CD4-positive, alpha-beta T cell treated with Interleukin-2 at 100 ng/mL for 4 hours (primary cell): ENCODE results near the gene PACRG.

Experiments used
- DNase-seq: peaks from one replicate; pipeline ENCODE4 v3.0.0-alpha.2; 2020; ENCODE audit warnings: low spot score

Gene PACRG

DNA sequence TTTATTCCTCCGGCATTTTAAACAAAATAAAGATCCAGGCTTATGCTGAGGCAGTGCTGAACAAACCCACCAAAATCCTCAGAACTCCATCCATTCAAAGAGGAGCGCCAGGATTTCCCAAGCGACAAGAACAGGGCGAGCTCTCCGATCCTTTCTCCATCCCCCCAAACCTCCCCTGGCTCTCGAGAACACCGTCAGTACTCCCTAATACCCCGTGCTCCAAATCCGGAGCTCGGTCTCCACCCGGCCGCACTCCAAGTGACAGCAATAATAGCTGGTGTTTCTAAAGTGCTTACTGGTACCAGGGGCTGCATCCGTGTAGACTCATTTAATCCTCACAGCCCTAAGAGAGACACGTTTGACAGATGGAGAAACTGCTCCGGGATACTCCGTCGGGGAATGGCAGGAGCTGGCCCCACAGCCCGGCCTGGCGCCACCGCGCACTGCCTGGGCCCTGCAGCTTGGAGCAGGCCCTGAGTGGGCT lies 409.7 kb downstream of the PACRG start:
- DNase-seq: no peak

DNA sequence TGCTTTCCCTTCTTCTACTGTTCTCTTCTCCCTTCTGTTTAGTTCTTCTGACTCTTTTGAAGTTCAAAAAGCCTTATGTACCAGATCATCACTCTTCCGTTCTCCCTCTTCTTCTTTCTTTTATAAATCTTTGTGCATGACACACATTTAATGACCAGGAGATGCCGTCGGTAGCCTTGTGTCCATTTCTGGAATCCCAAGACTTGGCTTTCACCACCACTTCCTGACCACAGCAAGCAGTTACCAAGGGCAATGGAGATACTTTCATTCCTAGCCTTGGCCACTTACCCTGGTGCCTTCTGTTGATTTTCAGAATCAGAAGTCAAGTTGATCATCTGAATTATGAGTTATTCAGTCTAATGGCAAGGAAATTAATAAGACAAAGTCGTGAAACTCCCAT lies 418.3 kb downstream of the PACRG start:
- DNase-seq: no peak

GRCh38 chr6:163147994-163148393 lies 420.2 kb downstream of the PACRG start:
- DNase-seq: no peak

- no peak for DNase-seq
These were observed 420.9 kb downstream of the PACRG start for GRCh38 chr6:163148451-163149278.

GRCh38 chr6:163149279-163149848 lies 421.6 kb downstream of the PACRG start:
- no peak for DNase-seq

GRCh38 chr6:163151212-163151611 lies 423.4 kb downstream of the PACRG start:
- DNase-seq: no peak

DNA sequence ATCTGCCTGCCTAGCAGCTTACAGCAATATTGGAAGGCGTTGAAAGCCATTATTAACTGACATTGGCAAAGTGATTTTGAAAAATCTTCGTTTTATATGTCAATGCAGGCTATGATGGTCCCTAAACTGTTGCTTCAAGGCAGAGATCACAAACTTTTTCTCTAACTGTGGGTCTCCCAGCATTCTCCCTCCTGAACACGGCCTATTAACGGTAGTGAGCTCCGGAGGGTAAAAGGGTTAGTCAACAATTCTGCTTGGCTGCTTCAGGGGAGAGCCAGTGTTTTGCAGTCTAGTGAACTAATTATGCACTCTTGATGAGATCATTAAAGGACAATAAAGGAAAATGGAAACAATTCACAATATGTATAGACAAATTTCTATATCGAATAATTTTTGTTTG lies 424.9 kb downstream of the PACRG start:
- DNase-seq: no peak

DNA sequence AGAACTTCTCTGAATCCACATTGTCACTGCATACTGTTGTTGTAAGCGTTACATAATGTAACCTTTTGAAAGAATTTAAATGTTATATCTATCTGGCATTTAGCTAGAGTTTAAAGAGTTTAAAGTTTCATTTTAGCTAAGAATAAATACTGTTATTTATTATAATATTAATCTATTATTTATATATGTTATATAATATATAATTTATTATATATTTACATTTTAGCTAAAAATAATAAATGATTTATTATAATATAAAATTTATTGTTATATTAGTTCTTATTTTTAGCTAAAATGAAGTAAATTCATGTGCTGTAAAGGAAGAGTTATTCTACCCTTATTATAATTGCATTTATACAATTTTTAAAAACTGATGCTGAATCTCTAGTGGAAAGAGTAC lies 431.3 kb downstream of the PACRG start:
- DNase-seq: no peak

- no peak for DNase-seq
These were observed 431.9 kb downstream of the PACRG start for GRCh38 chr6:163159689-163160088.

- no peak for DNase-seq
These were observed 434.5 kb downstream of the PACRG start for GRCh38 chr6:163162007-163162873.

- DNase-seq: no peak
These were observed 435.1 kb downstream of the PACRG start for GRCh38 chr6:163162874-163163213.

- no peak for DNase-seq
These were observed 436.6 kb downstream of the PACRG start for GRCh38 chr6:163164175-163164900.

DNA sequence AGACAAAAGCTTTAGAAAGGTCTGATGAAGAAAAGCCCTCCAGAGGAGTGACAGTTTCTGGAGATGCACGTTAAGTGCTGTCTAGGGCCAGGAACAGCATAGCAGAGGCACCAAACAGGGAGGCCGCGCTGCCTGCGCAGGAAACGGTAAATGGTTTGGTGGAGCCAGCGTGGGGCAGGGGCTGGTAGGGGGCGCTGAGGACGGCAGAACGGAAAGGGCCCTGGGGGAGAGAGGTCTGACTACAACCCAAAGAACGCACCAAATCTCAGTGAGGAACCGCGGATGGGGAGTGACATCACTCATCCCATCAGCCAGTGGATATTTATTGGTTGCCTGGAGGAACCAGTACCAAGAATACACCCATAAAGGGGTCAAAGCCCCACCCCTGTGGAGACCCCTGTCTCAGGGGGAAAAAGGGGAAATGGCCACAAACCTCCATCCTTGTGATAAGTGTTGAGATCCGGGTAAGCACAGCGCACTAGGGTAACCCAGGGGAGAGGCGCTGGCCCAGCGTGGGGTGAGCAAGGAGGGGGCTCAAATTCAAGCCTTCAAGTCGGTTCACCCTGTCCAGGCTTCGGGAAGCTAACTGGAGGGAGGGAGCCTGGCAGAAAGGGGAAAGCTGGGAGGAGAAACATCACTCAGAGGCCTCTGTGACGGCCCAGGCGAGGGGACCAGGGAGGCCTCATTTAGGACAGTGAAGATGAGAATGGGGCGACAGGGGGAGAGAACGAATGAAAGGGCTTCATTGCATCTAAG lies 437.6 kb downstream of the PACRG start:
- DNase-seq: no peak

DNA sequence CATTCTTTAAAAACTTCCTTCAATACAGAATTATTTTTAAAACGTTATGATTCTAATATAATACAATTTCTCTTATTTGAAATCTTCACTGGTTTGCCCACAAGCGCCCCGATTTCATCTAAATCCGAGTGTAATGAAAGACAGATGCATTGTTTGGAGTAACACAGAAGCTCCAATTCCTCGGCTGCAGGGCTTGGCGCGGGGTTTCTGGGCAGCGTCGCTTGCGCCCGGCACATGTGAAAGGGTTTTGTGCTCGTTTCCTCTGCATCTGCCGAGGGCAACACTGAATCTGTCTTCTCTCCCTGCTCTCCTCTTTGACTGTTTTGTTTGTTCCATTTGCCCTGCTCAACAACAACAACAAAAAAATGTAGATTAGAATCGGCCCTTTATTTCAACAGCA lies 438.1 kb downstream of the PACRG start:
- no peak for DNase-seq

GRCh38 chr6:163166507-163166906 lies 438.7 kb downstream of the PACRG start:
- DNase-seq: no peak

DNA sequence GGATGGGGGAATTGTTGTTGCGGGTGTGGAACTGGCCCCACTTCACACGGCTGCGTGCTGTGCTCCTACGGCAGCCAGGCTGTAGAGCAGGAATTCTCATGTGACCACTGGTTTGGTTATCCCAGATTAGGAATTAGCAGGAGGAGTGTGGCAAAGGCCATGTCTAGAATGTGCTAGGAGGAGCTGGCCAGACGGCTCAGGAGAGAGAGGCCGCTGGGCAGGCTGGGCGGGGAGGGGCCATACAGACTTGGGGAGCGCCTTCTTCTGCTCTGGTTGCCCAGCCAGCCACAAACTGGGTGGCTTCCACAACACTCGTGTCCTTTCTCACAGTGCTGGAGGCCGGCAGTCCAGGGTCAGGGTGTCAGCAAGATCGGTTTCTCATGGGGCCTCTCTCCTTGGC lies 441.7 kb downstream of the PACRG start:
- DNase-seq: no peak

DNA sequence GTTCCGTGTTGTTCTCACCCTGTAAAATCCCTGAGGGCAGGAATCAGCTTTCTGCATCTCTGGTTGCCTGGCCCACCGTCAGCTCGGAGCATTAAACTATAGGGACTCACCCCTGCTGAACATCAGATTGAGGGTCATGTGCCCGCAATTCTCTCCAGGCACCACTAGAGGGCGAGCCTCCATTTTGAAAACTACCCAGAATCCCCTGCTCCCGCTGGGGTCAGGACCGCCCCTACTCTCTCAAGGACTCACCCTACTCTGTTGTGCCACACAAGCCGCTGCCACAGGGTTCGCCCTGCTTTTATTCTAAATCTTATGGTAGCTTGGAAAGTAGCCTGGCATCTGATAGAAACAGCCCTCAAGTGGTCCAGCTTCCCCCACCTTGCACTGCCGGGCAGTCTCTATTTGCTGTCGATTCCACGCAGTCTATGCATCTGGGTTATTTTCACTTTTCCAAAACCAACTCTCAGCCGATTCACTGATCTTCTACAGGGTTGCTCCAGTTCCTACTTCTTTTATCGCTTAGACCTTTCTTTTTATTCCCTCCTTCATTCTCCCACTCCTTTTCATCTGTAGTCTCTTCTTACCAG lies 442.6 kb downstream of the PACRG start:
- peak; percentile 20 for DNase-seq

DNA sequence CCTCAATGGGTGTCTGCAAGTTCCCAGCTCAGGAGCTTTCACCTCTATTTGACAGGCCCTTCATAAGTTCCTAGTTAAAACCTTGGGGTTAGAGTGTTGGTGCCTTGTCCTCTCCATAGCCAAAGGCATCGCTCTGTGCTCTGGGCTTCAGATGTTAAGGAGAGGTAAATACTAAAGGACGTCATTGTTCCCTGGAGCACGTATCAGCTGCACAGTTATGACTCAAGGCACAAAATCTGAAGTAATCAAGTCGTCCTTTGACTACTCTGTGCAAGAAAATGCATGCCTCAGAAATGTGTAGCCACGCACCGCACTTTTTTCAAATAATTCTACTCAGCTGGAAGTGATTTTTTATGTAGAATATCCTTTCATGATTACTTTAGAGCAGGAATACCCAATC lies 446.0 kb downstream of the PACRG start:
- no peak for DNase-seq

DNA sequence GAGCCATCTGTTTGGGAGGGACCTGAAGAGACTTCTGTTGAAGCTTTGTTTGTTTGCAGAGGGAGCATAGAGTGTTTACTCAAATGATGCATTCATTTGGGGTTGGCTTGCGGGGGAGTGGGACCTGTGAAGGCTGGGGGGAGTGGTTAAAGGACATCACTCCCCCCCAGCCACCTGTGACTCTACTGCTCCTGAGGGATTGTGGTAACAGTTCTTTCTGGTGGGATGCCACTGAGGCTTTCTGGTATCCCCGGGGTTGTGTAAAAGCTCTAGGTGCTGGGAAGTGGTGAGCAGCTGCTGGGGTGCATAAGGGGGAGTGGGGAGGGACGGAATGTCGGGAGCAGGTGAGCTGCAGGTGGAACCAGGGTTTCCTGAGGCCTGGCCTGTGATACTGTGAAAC lies 447.5 kb downstream of the PACRG start:
- no peak for DNase-seq

DNA sequence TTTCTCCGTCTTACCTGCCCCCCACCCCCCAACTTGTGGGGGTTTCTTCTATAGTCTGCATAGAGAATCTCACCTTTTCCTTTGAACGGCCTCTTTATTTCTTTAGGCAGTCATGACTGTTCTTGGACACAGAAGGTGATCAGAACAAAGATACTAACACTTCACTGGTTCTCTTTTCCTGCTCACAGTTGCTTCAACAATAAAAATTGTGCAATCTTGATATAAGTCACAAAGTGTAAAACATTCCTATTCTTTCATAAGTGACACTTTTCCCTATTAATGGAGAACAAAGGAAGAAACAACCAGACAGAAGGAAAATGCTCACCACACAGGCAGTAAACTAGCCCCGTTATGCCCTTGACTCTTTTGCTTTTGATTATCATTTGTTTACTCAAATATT lies 448.3 kb downstream of the PACRG start:
- DNase-seq: no peak

GRCh38 chr6:163177007-163177406 lies 449.2 kb downstream of the PACRG start:
- no peak for DNase-seq
